Glomerular endothelial cell (primary cell): ENCODE measurements around the gene CYB5A. TPM values are rescaled to one million over a fixed set of nuclear protein-coding genes. Genes with fewer than 3 reads are reported as not detected.
"Not testable (repeated sequence)": the region's sequence is repeated elsewhere in the genome, so short reads cannot be mapped to it uniquely, and the experiment has no call there.

ENCODE experiments used
- DNase-seq: peaks from one replicate; pipeline ENCODE4 v3.0.0-alpha.2; 2011; ENCODE audit warnings: low read depth, low spot score; ENCODE audit errors: extremely low read depth
- total RNA-seq: library from RNA; depleted of rRNA; stranded (reverse); fragments of >200 nt; gene quantifications from 2 replicates; pipeline ENCODE4 v1.2.3, GENCODE V29; 2015

Gene CYB5A
- total RNA-seq, 1 donor from 2014 or later: 133 TPM

DNA sequence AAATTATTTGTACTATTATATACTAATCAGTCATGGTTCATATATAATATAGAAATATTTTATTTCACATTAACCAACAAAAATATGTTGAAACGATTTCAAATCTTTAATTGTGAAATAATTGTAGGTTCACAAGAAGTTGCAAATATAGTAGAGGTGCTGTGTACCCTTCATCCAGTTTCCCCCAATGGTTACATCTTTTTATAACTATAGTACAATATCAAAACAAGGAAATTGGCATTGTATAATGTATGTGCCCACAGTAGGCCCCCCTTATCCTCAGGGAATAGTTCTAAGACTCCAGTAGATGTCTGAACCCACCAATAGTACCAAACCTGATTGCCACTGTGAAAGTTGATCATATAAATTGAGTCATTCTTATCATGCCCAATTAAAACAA lies 7.4 kb upstream of the CYB5A start:
- no peak for DNase-seq

DNA sequence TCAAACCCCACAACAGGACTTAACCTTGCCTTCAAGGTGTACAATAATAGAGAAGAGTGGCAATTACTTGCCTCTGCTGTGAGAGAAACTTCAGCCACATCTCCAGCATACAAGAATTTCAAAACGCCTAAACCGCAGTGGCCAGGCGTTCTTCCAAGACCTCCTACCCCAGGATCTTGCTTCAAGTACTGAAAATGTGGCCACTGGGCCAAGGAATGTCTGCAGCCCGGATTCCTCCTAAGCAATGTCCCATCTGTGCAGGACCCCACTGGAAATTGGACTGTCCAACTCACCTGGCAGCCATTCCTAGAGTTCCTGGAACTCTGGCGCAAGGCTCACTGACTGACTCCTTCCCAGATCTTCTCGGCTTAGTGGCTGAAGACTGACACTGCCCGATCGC lies 2.8 kb upstream of the CYB5A start:
- no peak for DNase-seq

DNA sequence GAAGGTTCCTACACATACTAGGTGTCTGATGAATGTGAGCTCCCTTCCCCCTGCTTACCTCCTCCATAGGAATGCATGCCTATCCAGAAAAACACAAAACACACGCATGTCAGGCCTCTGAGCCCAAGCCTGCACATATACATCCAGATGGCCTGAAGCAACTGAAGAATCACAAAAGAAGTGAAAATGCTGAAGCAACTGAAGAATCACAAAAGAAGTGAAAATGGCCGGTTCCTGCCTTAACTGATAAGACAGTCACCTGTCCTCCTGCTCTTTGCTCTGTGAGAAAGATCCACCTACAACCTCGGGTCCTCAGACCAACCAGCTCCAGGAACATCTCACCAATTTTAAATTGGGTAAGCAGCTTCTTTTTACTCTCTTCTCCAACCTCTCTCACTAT lies 1.2 kb upstream of the CYB5A start:
- not testable (repeated sequence) for DNase-seq

DNA sequence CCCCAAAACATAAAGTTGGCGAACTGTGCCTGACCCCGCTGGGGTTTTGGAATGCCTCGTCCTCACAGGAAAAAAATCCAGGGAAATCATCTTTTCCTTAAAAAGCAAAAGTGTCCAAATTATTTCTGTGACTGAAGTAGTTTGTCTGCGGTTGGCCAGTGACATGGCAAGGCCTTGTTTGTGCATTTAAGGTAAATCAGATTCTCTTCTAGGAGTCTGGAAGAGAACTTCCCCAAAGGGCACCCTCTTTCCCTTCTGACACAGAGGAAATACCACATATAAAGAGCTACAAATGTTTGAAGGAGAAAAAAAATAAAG lies 737 bp upstream of the CYB5A start:
- no peak for DNase-seq

DNA sequence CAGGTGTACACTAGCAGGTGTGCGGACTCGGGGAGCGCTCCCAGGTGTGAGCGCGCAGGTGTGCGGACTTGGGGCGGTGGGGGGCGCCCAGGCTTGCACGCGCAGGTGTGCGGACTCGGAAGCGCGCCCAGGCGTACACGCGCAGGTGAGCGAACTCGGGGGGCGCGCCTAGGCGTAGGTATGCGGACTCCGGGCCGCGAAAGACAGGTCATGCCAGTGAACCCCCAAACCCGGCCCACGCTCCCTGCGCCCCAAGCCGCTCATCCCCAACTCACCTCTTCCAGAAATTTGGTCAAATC lies 342 bp downstream of the CYB5A start:
- no peak for DNase-seq

DNA sequence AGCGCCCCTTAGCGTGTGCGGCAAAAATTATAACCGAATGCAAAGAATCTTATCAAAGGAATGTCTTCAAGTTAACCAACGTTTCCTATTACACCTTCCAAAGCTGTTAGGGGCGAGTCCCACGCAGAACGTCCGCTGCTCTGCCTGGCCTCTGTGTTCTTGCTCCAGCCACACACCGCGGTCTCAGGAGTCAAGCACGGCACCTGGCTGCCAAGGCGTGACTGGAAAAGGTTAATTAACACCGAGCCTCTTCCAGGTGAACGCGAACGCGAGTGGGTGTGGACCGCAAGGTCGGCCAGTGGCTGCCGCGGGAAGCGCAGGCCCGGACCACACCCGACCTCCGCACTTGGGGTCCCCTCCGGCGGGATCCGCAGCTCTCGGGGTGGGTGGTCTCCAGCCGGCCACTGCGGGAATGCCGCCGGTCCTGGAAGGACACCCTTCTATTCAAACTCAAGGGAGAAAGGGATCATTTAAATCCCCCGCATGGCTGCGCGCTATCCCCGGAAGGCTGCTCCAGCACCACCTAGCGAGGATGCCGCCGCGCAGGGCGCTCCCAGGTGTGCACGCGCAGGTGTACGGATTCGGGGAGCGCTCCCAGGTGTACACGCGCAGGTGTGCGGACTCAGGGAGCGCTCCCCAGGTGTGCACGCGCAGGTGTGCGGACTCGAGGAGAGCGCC lies 830 bp downstream of the CYB5A start:
- DNase-seq: no peak

DNA sequence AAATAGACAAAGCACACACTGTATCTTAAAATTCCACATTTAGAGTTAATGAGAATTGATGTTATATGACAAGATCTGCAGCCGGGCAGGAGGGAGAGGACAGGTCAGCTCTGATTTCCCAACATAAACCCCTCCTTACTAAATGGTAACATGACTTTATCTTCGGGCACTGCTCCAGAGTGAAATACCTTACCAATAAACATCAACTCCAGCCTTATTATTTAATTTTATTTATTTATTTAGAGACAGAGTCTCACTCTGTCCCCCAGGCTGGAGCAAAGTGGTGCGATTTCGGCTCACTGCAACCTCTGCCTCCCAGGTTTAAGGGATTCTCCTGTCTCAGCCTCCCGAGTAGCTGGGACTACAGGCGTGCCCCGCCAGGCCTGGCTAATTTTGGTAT lies 1.7 kb downstream of the CYB5A start:
- no peak for DNase-seq

DNA sequence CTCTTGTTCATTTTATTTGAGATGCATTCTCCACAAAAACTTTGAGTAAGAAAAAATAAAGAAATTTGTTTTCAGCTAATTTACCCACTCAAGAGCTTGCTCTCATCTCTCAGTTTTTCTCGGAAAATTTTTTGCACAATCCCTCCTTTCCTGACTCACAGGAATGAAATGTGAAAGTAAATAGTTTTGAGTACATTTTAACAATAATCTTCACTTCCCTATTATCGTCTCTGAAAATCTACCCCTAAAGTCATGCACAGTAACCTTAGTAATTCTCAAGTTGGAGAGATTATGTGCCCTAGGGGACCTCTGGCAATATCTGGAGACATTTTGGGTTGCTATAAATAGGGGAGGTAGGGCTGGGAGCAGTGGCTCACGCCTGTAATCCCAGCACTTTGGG lies 2.6 kb downstream of the CYB5A start:
- DNase-seq: no peak

DNA sequence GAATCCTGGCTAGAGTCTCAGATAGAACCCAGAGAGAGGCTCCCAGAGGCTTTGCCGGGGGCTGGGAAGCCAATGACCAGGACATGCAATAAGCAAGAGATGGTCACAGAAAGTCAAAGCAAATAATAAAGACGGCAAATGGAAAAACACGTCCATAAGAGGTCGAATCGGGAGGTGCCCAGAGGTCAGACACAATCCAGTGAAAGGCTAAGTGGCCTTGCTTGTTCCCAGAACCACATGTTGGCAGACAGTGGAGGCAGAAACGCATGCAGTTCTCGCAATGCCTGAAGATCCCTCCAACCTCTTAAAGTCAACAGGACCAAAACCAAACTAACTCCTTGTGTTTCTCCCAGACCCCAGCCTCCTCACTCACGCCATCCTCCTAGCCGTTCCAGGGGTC lies 3.0 kb downstream of the CYB5A start:
- DNase-seq: no peak

DNA sequence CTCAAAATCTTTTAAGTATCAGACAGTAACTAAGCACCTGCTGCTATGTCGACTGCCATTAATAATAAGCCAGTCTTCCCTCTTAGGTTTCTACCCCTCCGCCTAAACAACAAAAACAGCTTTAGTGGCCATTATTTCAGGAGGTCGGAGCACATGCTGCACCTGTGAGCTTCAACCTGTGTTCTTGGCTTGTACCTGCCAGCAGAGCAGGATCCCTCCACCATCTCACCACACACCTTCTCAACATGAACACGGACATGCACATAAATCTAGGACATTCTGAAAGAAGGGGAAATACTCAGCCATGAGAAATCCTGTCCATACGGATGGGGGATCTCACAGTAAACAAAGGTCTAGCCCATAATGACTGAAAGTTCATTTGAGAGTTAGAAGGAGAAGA lies 3.7 kb downstream of the CYB5A start:
- DNase-seq: no peak

DNA sequence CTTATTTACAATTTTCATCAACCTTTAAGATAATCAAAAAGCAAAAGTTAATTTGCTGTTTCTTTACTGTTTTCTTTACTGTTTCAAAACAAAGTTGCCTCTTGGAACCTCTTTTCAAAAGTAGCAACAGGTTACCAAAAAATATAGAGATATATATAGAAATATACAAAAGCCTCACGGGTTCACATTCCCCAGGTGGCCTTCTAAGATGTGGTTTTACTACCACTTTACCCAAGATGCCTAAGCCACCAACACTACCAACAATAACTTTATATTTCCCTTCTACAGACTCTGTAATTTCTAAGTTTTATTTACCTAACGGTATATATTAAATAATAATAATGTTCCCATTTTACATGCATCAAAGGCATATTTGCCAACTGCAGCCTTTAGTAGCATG lies 4.9 kb downstream of the CYB5A start:
- DNase-seq: no peak

DNA sequence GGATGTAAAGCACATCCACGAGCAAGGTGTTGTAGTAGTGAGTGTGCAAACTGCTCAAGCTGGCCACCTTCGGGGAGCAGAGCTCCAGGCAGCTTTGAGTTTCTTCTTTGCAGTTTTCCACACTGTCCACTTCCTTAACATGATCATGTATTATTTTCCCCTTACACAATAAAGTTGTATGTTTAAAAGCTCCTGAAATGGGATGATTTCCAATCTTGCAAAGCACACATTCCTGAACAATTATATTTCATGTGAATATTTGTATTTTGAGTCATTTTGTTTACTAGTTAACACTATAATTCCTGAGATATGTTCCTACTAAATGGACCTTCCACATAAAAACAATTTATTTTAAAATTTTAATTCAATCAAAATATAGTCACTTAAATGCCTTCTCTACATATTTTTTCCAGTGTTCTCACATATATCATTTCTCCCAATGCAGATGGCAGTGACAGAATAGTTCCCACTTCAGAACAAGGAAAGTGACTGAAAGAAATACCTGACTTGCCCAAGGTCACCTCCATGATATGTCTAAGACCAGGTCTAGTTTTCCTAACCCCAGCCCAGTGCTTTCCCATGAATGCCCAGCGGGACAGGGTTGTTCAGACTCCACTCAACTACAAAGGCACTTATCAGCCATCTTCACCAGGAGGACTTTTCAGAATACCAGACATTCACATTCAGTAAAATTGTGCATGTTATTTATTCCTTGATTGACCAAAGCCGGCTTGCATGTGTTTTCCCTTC lies 5.5 kb downstream of the CYB5A start:
- no peak for DNase-seq

DNA sequence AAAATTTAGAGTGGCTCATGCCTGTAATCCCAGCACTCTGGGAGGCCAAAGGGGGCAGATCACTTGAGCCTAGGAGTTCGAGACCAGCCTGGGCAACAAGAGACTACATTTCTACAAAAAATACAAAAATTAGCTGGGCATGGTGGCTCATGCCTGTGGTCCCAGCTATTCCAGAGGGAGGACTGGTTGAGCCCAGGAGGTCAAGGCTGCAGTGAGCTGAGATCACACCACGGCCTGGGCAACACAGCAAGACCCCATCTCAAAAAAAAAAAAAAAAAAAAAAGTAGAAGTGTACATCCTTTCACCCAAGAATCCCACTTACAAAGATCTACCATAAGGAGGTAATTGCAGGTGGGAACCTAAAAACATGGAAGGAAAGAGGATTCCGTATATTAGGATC lies 6.2 kb downstream of the CYB5A start:
- DNase-seq: not testable (repeated sequence)

DNA sequence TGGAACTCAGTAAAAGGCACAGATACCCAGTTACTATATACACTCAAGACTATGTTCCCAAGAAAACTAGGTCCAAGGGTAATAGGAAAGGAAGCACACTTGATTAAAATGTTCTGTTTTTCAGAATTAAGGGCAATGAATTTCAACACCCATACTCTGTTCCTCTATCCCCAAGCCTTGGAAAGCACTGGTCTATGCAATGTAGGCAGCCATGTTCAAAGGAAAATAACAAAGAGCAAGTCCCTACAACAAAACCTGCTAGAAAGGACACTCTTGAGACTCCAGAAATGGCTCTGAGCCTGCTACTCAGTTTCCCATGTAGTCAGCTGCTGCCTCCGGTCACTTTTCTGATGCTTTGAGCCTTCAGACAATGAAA lies 6.8 kb downstream of the CYB5A start:
- no peak for DNase-seq

DNA sequence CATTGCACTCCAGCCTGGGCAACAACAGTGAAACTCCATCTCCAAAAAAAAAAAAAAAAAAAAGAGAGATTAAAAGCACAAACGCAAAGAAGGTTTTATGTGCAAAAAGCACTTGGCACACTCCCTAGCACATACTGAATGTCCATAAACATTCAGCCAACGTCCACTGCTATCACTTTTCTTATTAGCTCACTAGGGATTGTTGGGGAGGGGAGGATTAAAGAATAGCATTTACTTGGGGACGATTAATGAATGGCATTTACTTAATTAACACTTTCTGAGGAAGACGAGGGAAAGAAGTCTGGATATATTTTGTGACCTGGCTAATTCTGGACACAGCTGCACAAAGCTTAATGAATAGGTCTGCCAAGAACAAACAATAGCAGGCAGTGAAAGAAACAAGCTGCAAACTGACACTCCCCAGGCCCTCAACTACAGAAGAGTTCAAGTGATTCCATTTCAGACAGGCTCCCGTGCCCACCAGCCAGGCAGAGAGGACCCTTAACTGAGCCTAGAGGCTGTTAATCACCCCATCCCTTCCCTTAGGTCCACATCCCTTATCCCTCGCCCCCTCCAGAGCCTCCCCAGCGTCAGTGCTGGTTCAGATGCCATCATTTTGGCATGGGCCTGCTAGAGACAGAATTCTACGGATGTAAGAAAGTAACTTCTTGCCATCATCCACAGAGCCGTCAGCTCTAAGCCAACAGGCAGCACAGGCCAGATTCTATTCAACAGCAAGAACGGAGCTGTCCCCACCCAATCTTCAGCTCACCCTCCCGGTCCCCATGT lies 7.4 kb downstream of the CYB5A start:
- no peak for DNase-seq

DNA sequence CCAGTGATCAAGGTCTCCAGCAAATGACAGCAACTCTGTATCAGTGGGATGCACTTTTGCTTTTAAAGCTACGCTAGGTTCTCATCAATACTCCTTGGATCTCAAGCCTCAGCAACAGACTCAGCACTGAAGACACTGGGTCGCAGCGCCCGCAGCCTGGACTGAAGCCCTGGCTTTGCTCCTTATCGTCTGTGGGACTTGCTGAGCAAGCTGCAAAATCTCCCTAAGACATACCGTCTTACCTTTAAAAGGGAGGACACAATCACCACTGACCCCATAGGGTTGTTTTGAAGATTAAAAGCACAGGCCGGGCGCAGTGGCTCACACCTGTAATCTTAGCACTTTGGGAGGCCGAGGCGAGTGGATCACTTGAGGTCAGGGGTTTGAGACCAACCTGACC lies 8.1 kb downstream of the CYB5A start:
- DNase-seq: no peak

DNA sequence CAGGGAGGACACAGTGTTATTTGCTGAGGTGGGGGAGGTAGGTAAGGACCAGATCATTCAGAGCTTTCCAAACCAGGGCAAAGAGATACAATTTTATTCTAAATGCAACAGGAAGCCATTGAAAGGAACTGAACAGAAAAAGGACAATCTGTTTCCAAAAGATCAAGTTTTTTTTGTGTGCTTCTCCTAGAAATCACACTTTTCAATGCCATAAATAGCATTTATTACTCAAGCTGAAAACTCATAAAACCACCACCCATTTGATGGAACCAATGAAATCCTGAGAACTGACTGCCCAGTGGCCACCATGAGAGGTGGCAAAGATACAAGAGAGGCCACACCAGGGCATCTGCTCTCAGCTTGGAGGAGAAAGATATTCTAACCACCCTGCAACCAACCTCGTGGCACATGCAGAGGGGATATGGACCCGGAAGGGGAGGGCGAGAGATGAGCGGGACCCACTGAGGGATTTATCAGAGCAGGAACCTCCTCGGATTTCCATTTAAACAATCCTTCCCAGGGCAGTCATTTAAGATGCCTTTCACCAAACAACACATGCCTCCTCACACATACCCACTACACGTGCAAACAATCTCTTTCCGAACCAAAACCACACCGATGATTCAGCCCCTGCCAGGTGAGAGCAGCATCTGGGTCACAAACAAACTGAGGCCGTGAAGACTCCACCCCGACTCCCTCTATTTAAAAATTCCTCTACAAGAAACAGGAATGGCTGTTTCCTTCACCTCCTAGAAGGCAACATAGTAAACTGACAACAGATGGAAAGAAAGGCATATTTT lies 8.8 kb downstream of the CYB5A start:
- DNase-seq: no peak

DNA sequence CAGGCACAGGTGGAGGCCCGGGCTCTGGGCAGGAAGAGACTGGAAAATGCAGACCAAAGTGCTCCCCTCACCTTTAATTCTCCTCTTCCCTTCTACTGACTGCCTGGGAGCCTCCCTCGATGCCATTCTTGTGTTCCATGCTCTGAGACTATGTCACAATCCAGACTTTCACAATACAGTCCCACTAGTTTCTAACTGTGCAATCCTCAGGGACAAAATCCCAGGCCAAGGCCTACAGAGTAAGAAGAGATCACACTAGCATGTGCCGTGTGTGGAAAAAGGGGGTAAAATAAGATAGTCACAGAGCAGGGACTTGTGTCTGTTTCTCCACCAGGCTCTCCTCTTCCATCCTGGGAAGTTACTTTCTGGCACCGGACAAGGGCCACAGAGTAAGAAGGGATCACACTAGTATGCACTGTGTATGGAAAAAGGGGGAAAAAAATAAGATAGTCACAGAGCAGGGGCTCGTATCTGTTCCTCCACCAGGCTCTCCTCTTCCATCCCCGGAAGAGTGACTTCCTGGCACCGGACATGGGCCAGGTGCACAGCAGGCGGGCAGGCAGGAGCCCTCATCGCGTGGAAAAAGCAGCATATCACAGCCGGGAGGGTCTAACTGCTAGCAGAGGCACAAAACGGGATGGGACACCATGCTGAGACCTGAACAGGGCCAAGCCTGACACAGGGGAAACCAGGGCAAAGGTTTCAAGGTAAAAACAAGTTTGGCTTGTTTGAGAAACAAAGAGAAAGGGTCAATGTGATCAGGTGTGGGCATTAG lies 9.6 kb downstream of the CYB5A start:
- no peak for DNase-seq

DNA sequence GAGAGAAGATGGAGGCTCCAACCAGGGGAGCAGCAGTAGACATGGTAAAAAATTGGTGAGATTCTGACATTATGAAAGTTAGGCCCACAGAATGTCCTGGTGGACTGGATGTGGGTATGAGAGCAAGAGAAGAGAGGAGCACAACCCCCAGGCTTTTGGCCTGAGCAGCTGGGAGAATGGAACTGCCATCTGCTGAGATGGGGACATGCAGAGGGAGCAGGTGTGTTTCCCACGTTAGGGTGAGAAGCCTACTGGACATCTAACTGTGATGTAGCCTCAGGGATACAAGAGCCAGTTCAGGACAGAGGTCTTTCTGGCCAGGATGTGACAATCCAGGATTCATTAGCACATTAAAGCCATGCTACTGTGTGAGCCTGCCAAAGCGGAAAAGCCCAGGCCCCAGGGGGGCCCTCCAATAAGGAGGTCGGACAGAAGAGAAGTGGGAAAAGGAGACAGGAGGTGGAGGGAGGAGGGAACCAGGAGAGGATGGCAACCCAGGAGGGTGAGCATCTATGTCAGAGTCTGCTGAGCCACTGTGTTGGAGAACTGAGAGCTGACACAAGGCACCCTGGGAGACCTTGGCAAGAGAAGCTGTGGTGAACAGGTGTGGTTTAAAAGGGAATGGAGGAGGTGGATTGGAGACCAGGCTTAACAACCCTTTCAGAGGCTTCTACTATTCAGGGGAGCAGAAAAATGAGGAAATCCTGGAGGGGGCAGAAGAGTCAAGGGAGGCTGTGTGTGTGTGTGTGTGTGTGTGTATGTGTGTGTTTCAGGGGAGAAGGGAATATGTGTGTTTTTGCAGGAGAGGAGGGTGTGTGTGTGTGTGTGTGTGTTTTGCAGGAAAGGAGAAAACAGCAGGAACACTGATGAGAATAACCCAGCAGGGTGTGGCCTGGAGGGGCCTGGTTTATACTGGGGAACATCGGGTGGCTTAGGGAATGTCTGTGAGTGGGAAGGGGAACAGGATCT lies 10.5 kb downstream of the CYB5A start:
- no peak for DNase-seq

DNA sequence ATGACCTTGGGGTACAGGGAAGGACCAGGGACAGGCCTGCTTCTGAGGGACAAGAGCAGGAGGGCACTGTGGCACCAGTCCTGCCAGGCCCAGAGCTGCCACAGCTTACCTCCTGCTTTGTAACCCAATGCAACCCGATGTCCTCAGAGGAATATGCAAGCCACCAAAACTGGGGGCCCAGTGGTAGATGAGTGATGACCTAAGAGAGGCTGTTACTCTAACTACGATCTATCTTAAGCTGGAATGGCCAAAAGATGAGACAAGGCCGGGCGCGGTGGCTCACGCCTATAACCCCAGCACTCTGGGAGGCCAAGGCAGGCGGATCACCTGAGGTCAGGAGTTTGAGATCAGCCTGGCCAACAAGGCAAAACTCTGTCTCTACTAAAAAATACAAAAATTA lies 12.8 kb downstream of the CYB5A start:
- no peak for DNase-seq
